Coronary artery (tissue), 2 donors: ENCODE measurements around the gene PLBD2.

ENCODE experiments used
- DNase-seq: peaks from one replicate; pipeline ENCODE4 v3.0.0-alpha.2; 2017; ENCODE audit warnings: low spot score
- H3K27ac ChIP-seq, 2 donors: fragments of 200-600 bp; sonication (generic); one replicate each; pipeline ENCODE4 v1.5.1; 2016 to 2019
- H3K4me3 ChIP-seq: fragments of 200-600 bp; sonication (generic); 2 replicates; pipeline ENCODE4 v1.5.1; 2016; ENCODE audit warnings: mild to moderate bottlenecking, moderate library complexity
- CTCF ChIP-seq: fragments of 200-600 bp; sonication (generic); IDR thresholded peaks from one replicate; pipeline ENCODE4 v1.5.1; 2019; ENCODE audit warnings: antibody characterized with exemption

PLBD2 gene

GRCh38 chr12:113398346-113399290 lies 40.2 kb downstream of the PLBD2 start:
- no peak for DNase-seq
- Histone ChIP-seq H3K4me3 (no peak overlapping the region), H3K27ac (no peak overlapping the region)
- no peak for TF ChIP-seq CTCF

GRCh38 chr12:113399490-113399889 lies 41.1 kb downstream of the PLBD2 start:
- Histone ChIP-seq H3K27ac (no peak overlapping the region), H3K4me3 (no peak overlapping the region)
- TF ChIP-seq CTCF, result no peak
- no peak for DNase-seq

- no peak for TF ChIP-seq CTCF
- no peak for DNase-seq
- Histone ChIP-seq H3K4me3 (no peak overlapping the region), H3K27ac (no peak overlapping the region)
Observed at GRCh38 chr12:113400362-113400761, 42.0 kb downstream of the PLBD2 start.

- no peak for DNase-seq
- no peak for TF ChIP-seq CTCF
- no peak overlapping the region for H3K27ac ChIP-seq
- H3K4me3 ChIP-seq, result no peak overlapping the region
Observed at GRCh38 chr12:113401066-113402000, 42.9 kb downstream of the PLBD2 start.

GRCh38 chr12:113402586-113403260 lies 44.3 kb downstream of the PLBD2 start:
- Histone ChIP-seq H3K27ac (no peak overlapping the region), H3K4me3 (no peak overlapping the region)
- TF ChIP-seq CTCF, result no peak
- DNase-seq, result no peak

GRCh38 chr12:113403435-113404415 lies 45.3 kb downstream of the PLBD2 start, which contains the start of gene SDS:
Gene SDS (minus strand): TSS chr12:113403887. CDS start chr12:113399708, 4,179 bp downstream.
- Histone ChIP-seq H3K27ac (no peak within 1 kb of the TSS), H3K4me3 (peak within 1 kb of the TSS; percentile 13)
- no peak for TF ChIP-seq CTCF
- no peak for DNase-seq
